T-helper 22 cell (primary cell): ENCODE measurements around the gene RAB6A.
"Not testable (repeated sequence)": the region's sequence is repeated elsewhere in the genome, so short reads cannot be mapped to it uniquely, and the experiment has no call there.

Experiments used
- DNase-seq: peaks from one replicate; pipeline ENCODE4 v3.0.0-alpha.2; 2020; ENCODE audit warnings: low read depth

RAB6A gene

GRCh38 chr11:73726825-73727224, 34.0 kb downstream of the RAB6A start:
- DNase-seq: no peak

- DNase-seq: no peak
These were observed 43.7 kb downstream of the RAB6A start for GRCh38 chr11:73717136-73717535.

- DNase-seq: no peak
These were observed 44.5 kb downstream of the RAB6A start for GRCh38 chr11:73716153-73717056.

GRCh38 chr11:73715541-73715940, 45.3 kb downstream of the RAB6A start:
- no peak for DNase-seq

- no peak for DNase-seq
These were observed 49.9 kb downstream of the RAB6A start for GRCh38 chr11:73710964-73711363.

GRCh38 chr11:73705053-73705452, 55.8 kb downstream of the RAB6A start:
- DNase-seq: no peak

GRCh38 chr11:73693899-73694525, 66.9 kb downstream of the RAB6A start:
- DNase-seq: no peak

GRCh38 chr11:73680687-73681086, 80.2 kb downstream of the RAB6A start:
- no peak for DNase-seq

GRCh38 chr11:73676552-73676951, 84.3 kb downstream of the RAB6A start:
- not testable (repeated sequence) for DNase-seq

- DNase-seq: no peak
These were observed 89.2 kb downstream of the RAB6A start for GRCh38 chr11:73671701-73672100.

- DNase-seq: no peak
These were observed 90.1 kb downstream of the RAB6A start for GRCh38 chr11:73670808-73671207.

GRCh38 chr11:73667891-73668290, 93.0 kb downstream of the RAB6A start:
- DNase-seq: no peak

- no peak for DNase-seq
These were observed 96.0 kb downstream of the RAB6A start for GRCh38 chr11:73664877-73665276.

GRCh38 chr11:73663604-73664495, 97.0 kb downstream of the RAB6A start:
- DNase-seq: no peak

- DNase-seq: no peak
These were observed 98.3 kb downstream of the RAB6A start for GRCh38 chr11:73662445-73663157.

- DNase-seq: peak; percentile 54
These were observed 99.7 kb downstream of the RAB6A start for GRCh38 chr11:73661035-73661628.

GRCh38 chr11:73660497-73661034, 100.3 kb downstream of the RAB6A start:
- DNase-seq: no peak

- DNase-seq: no peak
These were observed 100.9 kb downstream of the RAB6A start for GRCh38 chr11:73659961-73660360.

- no peak for DNase-seq
These were observed 103.9 kb downstream of the RAB6A start for GRCh38 chr11:73656985-73657384.

- no peak for DNase-seq
These were observed 105.2 kb downstream of the RAB6A start for GRCh38 chr11:73655686-73656085.

- DNase-seq: no peak
These were observed 106.3 kb downstream of the RAB6A start for GRCh38 chr11:73654482-73655021.
